Measurements from ENCODE around the gene SLFNL1.

- no peak for TF ChIP-seq EZH2 (IDR thresholded peaks at IDR 0.05; ENCODE audit: insufficient read depth, poor library complexity, severe bottlenecking)
- TF ChIP-seq EZH2phosphoT487 (IDR thresholded peaks at IDR 0.05; ENCODE audit: insufficient read depth, low read depth), result no peak
Measured at GRCh38 chr1:40983286-40983685, 38.2 kb downstream of the SLFNL1 start.
